ENCODE results near the gene SDC1.

DNA sequence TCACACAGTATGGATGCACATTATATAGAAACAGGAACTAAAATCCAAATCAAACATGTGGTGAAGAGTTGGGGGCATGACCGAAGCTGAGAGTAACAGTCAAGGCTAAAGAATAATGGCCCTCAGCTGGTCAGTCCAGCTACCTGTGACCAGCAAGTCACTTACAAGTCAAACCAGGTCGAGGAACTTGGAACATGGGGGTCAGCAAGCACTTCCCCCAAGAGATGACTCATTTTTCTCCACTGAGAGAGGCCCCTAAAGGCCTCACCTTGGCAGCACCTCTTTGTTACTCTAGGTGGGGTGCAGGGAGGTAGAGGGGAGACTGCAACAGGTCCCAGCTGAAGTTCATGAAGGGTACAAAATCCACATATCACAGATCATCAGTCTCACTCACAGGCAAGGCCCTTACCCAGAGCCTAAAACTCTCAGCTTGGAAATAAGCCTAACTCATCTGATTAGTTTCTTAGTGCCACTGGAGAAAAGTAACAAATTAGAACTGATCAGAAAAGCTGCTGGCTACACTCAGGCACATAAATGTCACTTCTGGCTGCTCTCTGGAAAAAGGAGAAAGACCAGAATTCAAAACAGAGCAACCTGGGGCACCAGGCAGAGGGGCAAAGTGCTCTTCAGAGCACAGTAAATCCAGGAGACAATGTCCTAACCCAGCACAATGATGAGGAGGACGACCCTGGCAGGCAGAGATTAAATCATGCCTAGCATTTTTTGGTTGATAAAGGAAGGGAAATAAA is 4.0 kb downstream of the SDC1 start:
- TF ChIP-seq MAX (IDR thresholded peaks at IDR 0.05; ENCODE audit: low read depth, low read length), result no peak
- no peak for TF ChIP-seq CTCF (IDR thresholded peaks at IDR 0.05; ENCODE audit: low read depth, low read length)
- TF ChIP-seq POLR2A (IDR thresholded peaks at IDR 0.05; ENCODE audit: extremely low read depth, insufficient read length), result no peak

All from NB4 (cell line).